Astrocyte (in vitro differentiated cells and primary cell): Measurements from ENCODE around the gene ESPL1. TPM values are rescaled to one million over a fixed set of nuclear protein-coding genes. Genes with fewer than 3 reads are reported as not detected.

ENCODE experiments used
- DNase-seq: peaks from one replicate; pipeline ENCODE4 v3.0.0-alpha.2; 2010; ENCODE audit warnings: low read depth
- FAIRE-seq: peaks from 2 replicates; lab custom pipeline; 2011; peaks lifted over from hg19 to GRCh38; lab: Jason Lieb, UNC
- H2AFZ ChIP-seq: 2 replicates; pipeline ENCODE4 v1.6.0; 2012; ENCODE audit warnings: low read depth, low read length, inconsistent platforms
- H3K27ac ChIP-seq: 2 replicates; pipeline ENCODE4 v1.5.1; 2011; ENCODE audit warnings: low read depth, low read length, inconsistent platforms
- H3K27me3 ChIP-seq: 2 replicates; pipeline ENCODE4 v1.6.0; 2011; ENCODE audit warnings: low read length, inconsistent platforms; ENCODE audit not compliant: insufficient read depth
- H3K36me3 ChIP-seq: 2 replicates; pipeline ENCODE4 v1.5.1; 2011; ENCODE audit warnings: low read length, inconsistent platforms; ENCODE audit not compliant: insufficient read depth
- H3K4me1 ChIP-seq: 2 replicates; pipeline ENCODE4 v1.5.1; 2011; ENCODE audit warnings: low read length, inconsistent platforms; ENCODE audit not compliant: insufficient read depth
- H3K4me2 ChIP-seq: 2 replicates; pipeline ENCODE4 v1.6.0; 2012; ENCODE audit warnings: low read length, inconsistent platforms
- H3K4me3 ChIP-seq: 2 replicates; pipeline ENCODE4 v1.5.1; 2011; ENCODE audit warnings: low read depth, mild to moderate bottlenecking, low read length, inconsistent platforms; ENCODE audit not compliant: insufficient read depth
- H3K79me2 ChIP-seq: 2 replicates; pipeline ENCODE4 v1.6.0; 2012; ENCODE audit warnings: mild to moderate bottlenecking, low read length, inconsistent platforms; ENCODE audit not compliant: insufficient read depth
- H3K9ac ChIP-seq: 2 replicates; pipeline ENCODE4 v1.6.0; 2012; ENCODE audit warnings: mild to moderate bottlenecking, low read length, inconsistent platforms
- H3K9me3 ChIP-seq: 2 replicates; pipeline ENCODE4 v1.5.1; 2012; ENCODE audit warnings: low read depth, mild to moderate bottlenecking, low read length, inconsistent platforms; ENCODE audit not compliant: insufficient read depth
- H4K20me1 ChIP-seq: 2 replicates; pipeline ENCODE4 v1.6.0; 2012; ENCODE audit warnings: low read length, inconsistent platforms; ENCODE audit not compliant: insufficient read depth
- H3K27ac Mint-ChIP-seq: one replicate; pipeline ENCODE4 v1.8.0; 2021; ENCODE audit warnings: mild to moderate bottlenecking, mixed read lengths; ENCODE audit not compliant: unreplicated experiment
- H3K27me3 Mint-ChIP-seq: one replicate; pipeline ENCODE4 v1.8.0; 2021; ENCODE audit warnings: low read depth, mixed read lengths; ENCODE audit not compliant: unreplicated experiment
- H3K36me3 Mint-ChIP-seq: one replicate; pipeline ENCODE4 v1.8.0; 2021; ENCODE audit warnings: low read depth, mixed read lengths; ENCODE audit not compliant: unreplicated experiment
- H3K4me1 Mint-ChIP-seq: one replicate; pipeline ENCODE4 v1.8.0; 2021; ENCODE audit warnings: low read depth, mixed read lengths; ENCODE audit not compliant: unreplicated experiment
- H3K4me3 Mint-ChIP-seq: one replicate; pipeline ENCODE4 v1.8.0; 2021; ENCODE audit warnings: mild to moderate bottlenecking, moderate library complexity, mixed read lengths; ENCODE audit not compliant: unreplicated experiment
- H3K9me3 Mint-ChIP-seq: one replicate; pipeline ENCODE4 v1.8.0; 2021; ENCODE audit warnings: mild to moderate bottlenecking, mixed read lengths; ENCODE audit not compliant: unreplicated experiment
- CTCF ChIP-seq: IDR thresholded peaks from 2 replicates; pipeline ENCODE4 v1.5.1; 2011; ENCODE audit warnings: low read depth, mild to moderate bottlenecking, inconsistent platforms, low read length, moderate library complexity; ENCODE audit not compliant: insufficient read depth
- EZH2 ChIP-seq: IDR thresholded peaks from 2 replicates; pipeline ENCODE4 v1.6.1; 2012; ENCODE audit warnings: mild to moderate bottlenecking, low read length, inconsistent platforms; ENCODE audit not compliant: insufficient read depth
- total RNA-seq: library from RNA; stranded (reverse); gene quantifications from 2 replicates; pipeline ENCODE4 v1.2.1, GENCODE V29; 2021

Gene ESPL1
- total RNA-seq, 1 donor from 2014 or later: 2.0 TPM

DNA sequence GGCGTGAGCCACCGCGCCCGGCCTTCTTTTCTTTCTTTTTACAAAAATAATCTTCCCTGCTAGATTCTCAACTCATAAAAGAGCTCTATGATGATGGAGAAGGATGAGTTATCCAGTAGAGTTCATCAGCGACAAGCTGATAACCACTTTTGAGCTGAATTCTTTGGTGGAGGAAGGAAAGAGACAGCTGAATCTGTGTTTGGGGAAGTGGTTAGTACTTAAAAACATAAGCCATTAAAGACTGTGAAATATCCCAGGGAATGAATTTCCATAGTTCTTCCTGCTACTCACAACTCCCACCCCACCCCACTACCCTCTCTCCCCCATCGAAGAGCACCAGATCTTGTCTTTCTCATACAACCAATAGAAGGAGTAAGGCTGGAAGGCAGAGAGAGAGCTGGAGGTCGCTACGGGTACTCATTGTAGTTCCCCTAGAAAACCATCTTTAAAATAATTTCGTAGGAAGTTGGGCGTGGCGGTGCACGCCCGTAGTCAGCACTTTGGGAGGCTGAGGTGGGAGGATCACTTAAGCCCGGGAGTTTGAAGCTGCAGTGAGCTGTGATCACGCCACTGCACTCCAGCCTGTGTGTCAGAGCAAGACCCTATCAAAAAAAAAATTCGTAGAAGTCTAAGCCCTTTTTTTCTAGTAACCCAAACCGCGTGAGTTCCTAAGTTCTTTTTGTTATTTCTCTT lies 647 bp upstream of the ESPL1 start:
- no peak for FAIRE-seq

GRCh38 chr12:53268630-53269562 lies 797 bp downstream of the ESPL1 start:
- H3K27ac ChIP-seq: peak overlapping the region; percentile 67
- Mint-ChIP-seq H3K9me3 (no peaks in the 10 kb centered on the region), H3K4me1 (peaks cover 3% of the 10 kb centered on the region), H3K27me3 (peaks cover 6% of the 10 kb centered on the region), H3K36me3 (peaks cover 6% of the 10 kb centered on the region), H3K4me3 (peak overlapping the region; percentile 91), H3K27ac (peak overlapping the region; percentile 69)
- no peaks in the 10 kb centered on the region for H3K9me3 ChIP-seq
- H3K36me3 ChIP-seq: no peaks in the 10 kb centered on the region
- H3K27me3 ChIP-seq: no peaks in the 10 kb centered on the region
- H3K79me2 ChIP-seq: peaks cover 31% of the 10 kb centered on the region
- no peak for TF ChIP-seq EZH2
- no peak for TF ChIP-seq CTCF
- DNase-seq (no peak), FAIRE-seq (no peak)
- H3K4me3 ChIP-seq: peak overlapping the region; percentile 80
- peak overlapping the region; percentile 89 for H2AFZ ChIP-seq
- peaks cover 9% of the 10 kb centered on the region for H3K4me1 ChIP-seq
- H3K4me2 ChIP-seq: peak overlapping the region; percentile 84
- H3K9ac ChIP-seq: peak overlapping the region; percentile 80
- no peaks in the 10 kb centered on the region for H4K20me1 ChIP-seq

More for the DNA sequence above, 647 bp upstream of the ESPL1 start:
- no peaks in the 10 kb centered on the region for H4K20me1 ChIP-seq
- peak overlapping the region; percentile 89 for H2AFZ ChIP-seq
- H3K79me2 ChIP-seq: peaks cover 31% of the 10 kb centered on the region
- peak overlapping the region; percentile 80 for H3K4me3 ChIP-seq
- H3K27me3 ChIP-seq: no peaks in the 10 kb centered on the region
- H3K27ac Mint-ChIP-seq: peak overlapping the region; percentile 53
- H3K27me3 Mint-ChIP-seq: peaks cover 6% of the 10 kb centered on the region
- H3K9ac ChIP-seq: peak overlapping the region; percentile 80
- no peaks in the 10 kb centered on the region for H3K9me3 ChIP-seq
- H3K4me1 Mint-ChIP-seq: peaks cover 3% of the 10 kb centered on the region
- no peak overlapping the region for H3K27ac ChIP-seq
- peak overlapping the region; percentile 91 for H3K4me3 Mint-ChIP-seq
- DNase-seq: no peak
- TF ChIP-seq CTCF (no peak), EZH2 (no peak)
- no peaks in the 10 kb centered on the region for H3K9me3 Mint-ChIP-seq
- H3K36me3 ChIP-seq: no peaks in the 10 kb centered on the region
- peak overlapping the region; percentile 84 for H3K4me2 ChIP-seq
- peaks cover 9% of the 10 kb centered on the region for H3K4me1 ChIP-seq
- H3K36me3 Mint-ChIP-seq: peaks cover 6% of the 10 kb centered on the region
